Lower leg skin (tissue), 4 donors: Measurements from ENCODE around the gene KDM5C. TPM values are rescaled to one million over a fixed set of nuclear protein-coding genes. Genes with fewer than 3 reads are reported as not detected.

Experiments
- DNase-seq, 2 donors: peaks; one replicate each; pipeline ENCODE4 v3.0.0-alpha.2; 2019; ENCODE audit warnings: low spot score in 2 of 2
- H3K4me3 ChIP-seq: fragments of 200-600 bp; sonication (generic); 2 replicates; pipeline ENCODE4 v1.5.1; 2017; ENCODE audit warnings: mild to moderate bottlenecking, low read depth; ENCODE audit not compliant: poor library complexity, severe bottlenecking
- CTCF ChIP-seq, 3 donors: fragments of 450-650 bp; IDR thresholded peaks; one replicate each; pipeline ENCODE4 v1.5.1; 2016; ENCODE audit warnings: antibody characterized with exemption in 3 of 3, mild to moderate bottlenecking in 3 of 3, moderate library complexity in 2 of 3
- POLR2A ChIP-seq, 2 donors: fragments of 450-650 bp; IDR thresholded peaks; one replicate each; pipeline ENCODE4 v1.6.1; 2016 to 2017; ENCODE audit warnings: antibody characterized with exemption in 2 of 2, mild to moderate bottlenecking in 1 of 2, moderate library complexity in 1 of 2
- WGBS, 2 donors: methylation state at CpG; one replicate each; pipeline ENCODE4 v1.1.5; 2018; 5-methylcytosine and 5-hydroxymethylcytosine counted together
- intact Hi-C: fragments of 100-400 bp; cut with DNase I; formaldehyde crosslinking; loops from one replicate; pipeline ENCODE4 v1.15.0; 2023; ENCODE audit warnings: low total_unique reads
- total RNA-seq, 4 donors: library from RNA; depleted of rRNA; stranded (reverse); fragments of >200 nt; gene quantifications; one replicate each; pipeline ENCODE4 v1.1.0, GENCODE V29; 2016

KDM5C gene
- total RNA-seq, 4 donors from 2014 or later = 81.8 to 210 (median 145) TPM

GRCh38 chrX:53247928-53248327 lies 22.9 kb upstream of the KDM5C start:
- H3K4me3 ChIP-seq = no peak overlapping the region
- 82 to 85% methylated on average over 10 of the region's 10 CpGs for WGBS, 2 donors
- TF ChIP-seq CTCF (IDR thresholded peaks at IDR 0.05) (no peak), POLR2A (IDR thresholded peaks at IDR 0.05) (no peak)
- intact Hi-C loops = no loop called here
- DNase-seq = no peak

- intact Hi-C loops = no loop called here
- 73 to 95% methylated on average over 2 of the region's 2 CpGs for WGBS, 2 donors
- H3K4me3 ChIP-seq = no peak overlapping the region
- no peak for TF ChIP-seq CTCF (IDR thresholded peaks at IDR 0.05)
- no peak for TF ChIP-seq POLR2A (IDR thresholded peaks at IDR 0.05)
- DNase-seq = no peak
Observed at GRCh38 chrX:53246231-53246630, 21.2 kb upstream of the KDM5C start.

- no peak for DNase-seq
- H3K4me3 ChIP-seq = no peak overlapping the region
- intact Hi-C loops = no loop called here
- no peak for TF ChIP-seq POLR2A (IDR thresholded peaks at IDR 0.05)
- 61 to 88% methylated on average over 1 of the region's 1 CpG for WGBS, 2 donors
Observed at GRCh38 chrX:53244610-53245009, 19.6 kb upstream of the KDM5C start.

GRCh38 chrX:53242310-53242709 lies 17.3 kb upstream of the KDM5C start:
- no peak for TF ChIP-seq CTCF (IDR thresholded peaks at IDR 0.05)
- no peak for TF ChIP-seq POLR2A (IDR thresholded peaks at IDR 0.05)
- intact Hi-C loops = no loop called here
- no peak overlapping the region for H3K4me3 ChIP-seq
- WGBS, 2 donors = 91 to 99% methylated on average over 4 of the region's 4 CpGs
- no peak for DNase-seq

GRCh38 chrX:53241558-53241957 lies 16.6 kb upstream of the KDM5C start:
- DNase-seq = no peak
- TF ChIP-seq CTCF (IDR thresholded peaks at IDR 0.05) = no peak
- no peak for TF ChIP-seq POLR2A (IDR thresholded peaks at IDR 0.05)
- intact Hi-C loops = no loop called here
- no peak overlapping the region for H3K4me3 ChIP-seq
- WGBS, 2 donors = 75 to 80% methylated on average over 7 of the region's 7 CpGs

GRCh38 chrX:53239474-53239873 lies 14.5 kb upstream of the KDM5C start:
- no peak for DNase-seq
- TF ChIP-seq POLR2A (IDR thresholded peaks at IDR 0.05) (no peak), CTCF (IDR thresholded peaks at IDR 0.05) (no peak)
- WGBS, 2 donors = 71 to 82% methylated on average over 6 of the region's 6 CpGs
- no peak overlapping the region for H3K4me3 ChIP-seq
- intact Hi-C loops = no loop called here
